ENCODE data around the gene ULK3. TPM values are rescaled to one million over a fixed set of nuclear protein-coding genes. Genes with fewer than 3 reads are reported as not detected.

ULK3 gene
- total RNA-seq, 1 donor: 25.6 TPM

DNA sequence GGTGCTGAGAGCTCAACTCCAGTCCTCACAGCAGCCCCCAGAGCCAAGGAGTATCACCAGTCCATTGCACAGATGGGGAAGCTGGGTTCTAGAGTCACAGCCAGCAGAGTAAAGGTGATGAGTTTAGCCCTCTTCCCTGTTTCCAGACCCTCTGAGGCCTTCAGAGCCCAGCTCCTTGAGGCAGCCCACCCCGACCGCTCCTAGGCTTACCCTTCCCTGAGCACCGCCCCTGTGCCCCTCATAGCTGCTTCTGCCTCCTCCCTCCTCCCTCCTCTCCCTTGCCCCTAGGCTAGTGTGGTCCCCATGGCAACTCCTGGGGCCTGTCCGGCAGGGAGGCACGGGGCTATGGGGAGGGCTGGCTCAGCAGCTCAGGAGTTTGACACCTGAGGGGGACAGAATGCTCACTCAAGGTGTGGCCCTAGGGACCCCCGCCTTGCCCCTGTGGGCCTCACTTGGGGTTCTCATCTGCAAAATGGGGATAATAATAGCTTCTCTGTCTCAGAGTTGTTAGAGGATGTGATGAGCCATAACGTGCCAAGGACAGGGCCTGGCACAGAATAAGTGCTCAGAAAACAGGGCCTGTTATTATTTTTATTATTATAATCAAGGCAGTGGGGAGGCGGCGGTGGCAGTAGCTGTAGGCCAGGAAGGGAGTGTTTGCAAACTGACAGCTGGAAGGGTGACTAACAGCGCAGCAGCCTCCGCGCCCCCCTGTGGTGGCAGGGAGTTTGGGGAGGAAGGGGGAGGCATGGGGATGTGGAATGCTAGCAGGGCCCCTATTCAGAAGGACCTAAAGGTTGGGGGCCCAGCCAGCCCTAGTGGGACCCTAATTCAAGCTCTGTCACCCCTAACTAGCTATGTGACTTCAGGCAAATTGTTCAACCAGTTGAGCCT is 49.6 kb downstream of the ULK3 start:
- no peaks in the 10 kb centered on the region for H3K9me3 ChIP-seq (ENCODE audit: low read depth, low read length)
- no peak overlapping the region for H3K4me3 ChIP-seq (ENCODE audit: low read length)
- H3K4me1 ChIP-seq (ENCODE audit: insufficient read depth, low read length): peaks cover 97% of the 10 kb centered on the region
- no peaks in the 10 kb centered on the region for H3K27me3 ChIP-seq (ENCODE audit: insufficient read depth, low read length)

DNA sequence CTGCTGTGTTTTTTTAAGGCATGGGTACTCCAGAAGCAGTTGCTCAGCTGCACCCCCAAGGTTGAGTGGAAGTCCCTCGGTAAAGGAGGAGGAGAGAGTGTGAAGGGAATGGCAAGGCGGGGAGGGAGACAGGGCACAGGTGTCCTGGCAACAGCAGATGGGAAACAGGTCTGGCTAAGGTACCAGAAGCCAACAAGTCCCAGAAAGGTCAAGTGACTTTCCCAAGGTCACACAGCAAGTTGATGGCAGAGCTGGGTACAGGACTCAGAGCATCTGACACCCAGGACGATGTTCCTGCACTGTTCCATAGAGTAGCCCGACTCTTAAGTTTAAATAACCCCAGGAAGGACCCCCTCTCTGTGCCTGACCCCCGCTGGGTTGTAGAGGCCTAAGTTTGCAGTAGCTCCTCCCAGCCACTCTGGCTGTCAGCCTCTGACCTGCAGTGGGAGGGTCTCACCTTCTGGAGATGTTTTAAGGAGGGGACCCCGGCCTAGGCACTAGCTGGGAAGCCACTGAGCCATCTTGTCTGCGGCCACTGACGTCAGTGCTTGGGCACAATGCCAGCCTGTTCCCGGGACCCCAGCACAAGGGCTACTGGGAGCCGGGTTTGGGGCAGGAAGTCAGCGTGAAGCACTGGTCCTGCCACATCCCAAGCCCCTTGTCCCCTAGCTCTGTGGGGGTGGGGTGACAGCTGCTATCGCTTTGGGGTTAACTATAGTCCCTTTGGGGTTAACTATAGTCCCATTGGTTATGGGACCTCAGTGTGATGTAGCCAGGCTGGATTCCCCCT is 50.5 kb downstream of the ULK3 start:
- Histone ChIP-seq H3K9me3 (ENCODE audit: low read depth, low read length) (no peaks in the 10 kb centered on the region), H3K4me1 (ENCODE audit: insufficient read depth, low read length) (peaks cover 96% of the 10 kb centered on the region), H3K4me3 (ENCODE audit: low read length) (no peak overlapping the region), H3K27me3 (ENCODE audit: insufficient read depth, low read length) (no peaks in the 10 kb centered on the region)

- peaks cover 95% of the 10 kb centered on the region for H3K4me1 ChIP-seq (ENCODE audit: insufficient read depth, low read length)
- H3K27me3 ChIP-seq (ENCODE audit: insufficient read depth, low read length): no peaks in the 10 kb centered on the region
- H3K9me3 ChIP-seq (ENCODE audit: low read depth, low read length): no peaks in the 10 kb centered on the region
- H3K4me3 ChIP-seq (ENCODE audit: low read length): no peak overlapping the region
Observed at GRCh38 chr15:74791667-74792066, 51.3 kb downstream of the ULK3 start.

DNA sequence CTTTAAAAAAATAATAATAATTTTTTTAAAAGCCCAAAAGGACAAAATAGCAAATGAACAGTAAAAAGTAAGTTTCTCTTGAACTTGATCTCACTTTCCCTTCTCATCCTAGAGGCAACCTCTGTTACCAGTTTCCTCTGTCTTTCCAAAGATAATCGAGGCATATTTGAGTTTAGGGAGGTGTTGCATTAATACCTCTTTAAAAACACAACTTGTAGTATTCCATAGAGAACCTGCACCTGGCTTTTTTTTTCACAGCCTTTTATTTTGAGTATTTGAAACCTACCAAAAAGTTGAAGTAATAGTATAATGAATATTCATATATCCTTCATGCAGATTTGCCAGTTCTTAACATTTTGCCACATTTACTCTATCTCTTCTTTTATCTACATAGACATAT is 51.9 kb downstream of the ULK3 start:
- H3K4me3 ChIP-seq (ENCODE audit: low read length): no peak overlapping the region
- no peaks in the 10 kb centered on the region for H3K9me3 ChIP-seq (ENCODE audit: low read depth, low read length)
- no peaks in the 10 kb centered on the region for H3K27me3 ChIP-seq (ENCODE audit: insufficient read depth, low read length)
- peaks cover 95% of the 10 kb centered on the region for H3K4me1 ChIP-seq (ENCODE audit: insufficient read depth, low read length)

DNA sequence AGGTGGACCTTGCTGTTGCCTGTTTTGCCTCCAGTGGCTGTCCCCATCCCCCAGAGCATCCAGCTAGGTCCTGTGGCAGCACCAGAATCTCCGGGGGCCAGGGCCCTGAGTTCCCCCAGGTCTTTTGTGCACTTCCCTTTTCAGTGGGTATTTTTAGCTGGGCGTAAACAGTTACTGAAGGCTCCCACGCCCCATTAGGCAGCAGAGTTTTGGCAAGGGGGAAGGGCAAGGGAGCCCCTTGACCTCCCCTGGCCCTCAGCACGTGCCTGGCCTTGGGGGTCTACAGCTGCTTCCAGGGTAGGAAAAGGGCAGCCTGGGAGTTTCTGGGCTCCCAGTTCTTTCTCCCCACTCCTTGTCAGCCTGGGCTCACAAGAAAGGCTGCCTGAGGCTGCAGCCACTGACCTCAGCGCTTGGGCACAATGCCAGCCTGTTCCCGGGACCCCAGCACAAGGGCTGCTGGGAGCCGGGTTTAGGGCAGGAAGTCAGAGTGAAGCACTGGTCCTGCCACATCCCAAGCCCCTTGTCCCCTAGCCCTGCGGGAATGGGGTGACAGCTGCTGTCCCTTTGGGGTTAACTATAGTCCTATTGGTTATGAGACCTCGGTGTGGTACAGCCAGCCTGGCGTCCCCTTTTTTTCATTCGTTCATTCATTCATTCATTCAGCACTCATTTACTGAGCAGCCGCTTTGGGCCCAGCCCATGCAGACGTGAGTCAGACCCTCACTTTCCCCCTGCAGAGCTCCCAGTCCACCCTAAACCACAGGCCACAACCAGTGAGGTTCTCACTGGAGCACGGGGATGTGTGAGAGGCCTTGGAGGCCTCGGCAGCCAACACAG is 52.7 kb downstream of the ULK3 start:
- Histone ChIP-seq H3K4me1 (ENCODE audit: insufficient read depth, low read length) (peaks cover 95% of the 10 kb centered on the region), H3K9me3 (ENCODE audit: low read depth, low read length) (no peaks in the 10 kb centered on the region), H3K27me3 (ENCODE audit: insufficient read depth, low read length) (no peaks in the 10 kb centered on the region), H3K4me3 (ENCODE audit: low read length) (peak overlapping the region; percentile 47)

DNA sequence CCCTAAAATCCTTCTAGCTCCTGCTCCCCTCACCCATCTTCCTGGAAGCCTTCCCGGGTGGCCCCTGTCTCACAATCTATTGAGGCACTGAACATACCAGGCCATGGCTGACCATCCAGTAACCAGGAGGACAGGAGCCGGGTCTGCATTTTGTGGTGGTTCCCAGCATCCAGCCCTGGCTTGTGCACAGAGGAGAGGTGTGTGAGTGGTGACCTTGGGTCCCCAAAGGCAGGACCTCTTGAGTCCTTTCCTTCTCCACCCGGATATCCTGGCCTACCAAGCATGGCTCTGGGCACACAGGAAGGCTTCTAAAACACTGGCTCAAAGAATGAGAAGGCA is 53.2 kb downstream of the ULK3 start:
- H3K4me1 ChIP-seq (ENCODE audit: insufficient read depth, low read length): peaks cover 95% of the 10 kb centered on the region
- H3K27me3 ChIP-seq (ENCODE audit: insufficient read depth, low read length): no peaks in the 10 kb centered on the region
- H3K9me3 ChIP-seq (ENCODE audit: low read depth, low read length): no peaks in the 10 kb centered on the region
- peak overlapping the region; percentile 47 for H3K4me3 ChIP-seq (ENCODE audit: low read length)

DNA sequence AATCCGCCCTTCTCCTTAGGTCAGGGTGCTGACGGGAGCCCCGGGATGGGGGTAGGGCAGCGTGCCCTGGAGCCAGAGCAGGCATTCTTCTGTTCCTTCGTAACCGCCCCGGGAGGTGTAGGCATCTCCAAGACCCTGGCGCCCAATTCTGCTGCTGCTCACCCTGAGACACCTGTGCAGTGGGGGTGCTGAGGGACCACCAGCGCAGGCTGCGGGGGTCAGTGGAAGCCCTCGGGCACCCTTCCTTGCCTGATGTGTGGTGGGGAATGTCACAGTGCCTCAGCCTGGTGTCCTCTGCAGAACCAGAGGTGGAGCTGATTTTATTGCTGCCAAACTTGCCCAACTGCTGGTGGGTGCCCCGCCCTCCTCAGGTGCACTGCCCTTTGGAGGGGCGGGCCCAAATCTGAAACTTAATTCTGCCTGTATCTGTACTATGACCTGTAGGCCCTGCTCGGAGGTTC is 53.8 kb downstream of the ULK3 start:
- H3K4me3 ChIP-seq (ENCODE audit: low read length): peak overlapping the region; percentile 47
- H3K27me3 ChIP-seq (ENCODE audit: insufficient read depth, low read length): no peaks in the 10 kb centered on the region
- H3K9me3 ChIP-seq (ENCODE audit: low read depth, low read length): no peaks in the 10 kb centered on the region
- peaks cover 95% of the 10 kb centered on the region for H3K4me1 ChIP-seq (ENCODE audit: insufficient read depth, low read length)

GRCh38 chr15:74788683-74789151 is 54.2 kb downstream of the ULK3 start:
- Histone ChIP-seq H3K4me3 (ENCODE audit: low read length) (peak overlapping the region; percentile 47), H3K4me1 (ENCODE audit: insufficient read depth, low read length) (peaks cover 98% of the 10 kb centered on the region), H3K9me3 (ENCODE audit: low read depth, low read length) (no peaks in the 10 kb centered on the region), H3K27me3 (ENCODE audit: insufficient read depth, low read length) (no peaks in the 10 kb centered on the region)

- peaks cover 98% of the 10 kb centered on the region for H3K4me1 ChIP-seq (ENCODE audit: insufficient read depth, low read length)
- H3K9me3 ChIP-seq (ENCODE audit: low read depth, low read length): no peaks in the 10 kb centered on the region
- H3K27me3 ChIP-seq (ENCODE audit: insufficient read depth, low read length): no peaks in the 10 kb centered on the region
- peak overlapping the region; percentile 47 for H3K4me3 ChIP-seq (ENCODE audit: low read length)
Observed at GRCh38 chr15:74788042-74788682, 54.8 kb downstream of the ULK3 start.

GRCh38 chr15:74787251-74788041 is 55.5 kb downstream of the ULK3 start:
- H3K27me3 ChIP-seq (ENCODE audit: insufficient read depth, low read length): no peaks in the 10 kb centered on the region
- H3K9me3 ChIP-seq (ENCODE audit: low read depth, low read length): no peaks in the 10 kb centered on the region
- H3K4me3 ChIP-seq (ENCODE audit: low read length): peak overlapping the region; percentile 98
- peaks cover 95% of the 10 kb centered on the region for H3K4me1 ChIP-seq (ENCODE audit: insufficient read depth, low read length)

DNA sequence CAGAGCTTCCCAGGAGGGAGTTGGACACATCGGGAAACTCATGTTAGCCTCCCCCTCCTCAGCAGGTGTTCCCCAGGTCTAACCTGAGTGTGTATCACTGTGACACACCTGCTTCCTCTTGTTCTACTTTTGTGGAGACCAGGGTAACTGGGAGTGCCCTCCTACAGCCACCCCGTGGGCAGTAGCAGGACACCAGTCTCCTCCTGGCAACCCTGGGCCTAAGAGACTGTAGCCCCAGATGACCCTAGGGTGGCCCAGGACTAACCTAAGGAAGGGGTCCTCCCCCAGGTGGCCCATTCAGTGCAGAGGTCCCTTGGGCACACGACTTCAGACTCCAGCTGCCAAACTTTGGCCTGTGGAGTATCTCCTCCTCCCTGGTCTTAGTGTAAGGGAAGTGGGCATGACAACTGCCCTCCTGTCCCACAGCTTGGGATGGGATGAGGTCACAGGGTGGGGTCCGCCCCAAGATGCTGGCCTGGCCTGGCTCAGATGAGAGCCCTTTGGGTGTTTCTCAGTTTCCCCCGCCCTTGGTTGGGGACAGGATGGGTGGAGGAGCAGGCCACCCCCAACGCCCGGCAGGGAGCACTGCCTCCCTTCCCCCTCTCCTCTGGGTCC is 56.3 kb downstream of the ULK3 start:
- Histone ChIP-seq H3K4me3 (ENCODE audit: low read length) (peak overlapping the region; percentile 98), H3K9me3 (ENCODE audit: low read depth, low read length) (no peaks in the 10 kb centered on the region), H3K4me1 (ENCODE audit: insufficient read depth, low read length) (peaks cover 87% of the 10 kb centered on the region), H3K27me3 (ENCODE audit: insufficient read depth, low read length) (no peaks in the 10 kb centered on the region)
